ENCODE results near the gene ELF1. TPM values are rescaled to one million over a fixed set of nuclear protein-coding genes. Genes with fewer than 3 reads are reported as not detected.

ELF1 gene
- total and polyA plus RNA-seq, 9 donors, result 21.7 to 39.5 (median 28.7) TPM

GRCh38 chr13:40971321-40971720 lies 47.8 kb downstream of the ELF1 start:
- Histone ChIP-seq H3K36me3 (ENCODE audit: control insufficient read depth, insufficient read depth, low read length) (no peaks in the 10 kb centered on the region), H3K27me3 (ENCODE audit: control insufficient read depth, insufficient read depth, low read length) (no peaks in the 10 kb centered on the region), H3K4me1 (ENCODE audit: control insufficient read depth, insufficient read depth, low read length) (peaks cover 2% of the 10 kb centered on the region), H3K27ac (ENCODE audit: low read length) (no peak overlapping the region), H3K9me3 (replicated peaks; ENCODE audit: control insufficient read depth, low read depth, low read length) (no peaks in the 10 kb centered on the region), H3K4me3 (ENCODE audit: low read length) (no peak overlapping the region)
- no peak for DNase-seq
- WGBS (ENCODE audit: insufficient coverage), result 100% methylated on average over 1 of the region's 4 CpGs

GRCh38 chr13:40970803-40971202 lies 48.3 kb downstream of the ELF1 start:
- H3K9me3 ChIP-seq (replicated peaks; ENCODE audit: control insufficient read depth, low read depth, low read length), result no peaks in the 10 kb centered on the region
- WGBS (ENCODE audit: insufficient coverage), result no CpG with 5 or more reads among the region's 4 CpGs
- H3K27me3 ChIP-seq (ENCODE audit: control insufficient read depth, insufficient read depth, low read length), result no peaks in the 10 kb centered on the region
- H3K36me3 ChIP-seq (ENCODE audit: control insufficient read depth, insufficient read depth, low read length), result no peaks in the 10 kb centered on the region
- H3K4me3 ChIP-seq (ENCODE audit: low read length), result no peak overlapping the region
- H3K27ac ChIP-seq (ENCODE audit: low read length), result no peak overlapping the region
- no peak for DNase-seq
- peaks cover 2% of the 10 kb centered on the region for H3K4me1 ChIP-seq (ENCODE audit: control insufficient read depth, insufficient read depth, low read length)

- H3K9me3 ChIP-seq (replicated peaks; ENCODE audit: control insufficient read depth, low read depth, low read length), result no peaks in the 10 kb centered on the region
- H3K4me1 ChIP-seq (ENCODE audit: control insufficient read depth, insufficient read depth, low read length), result no peaks in the 10 kb centered on the region
- DNase-seq, result no peak
- no CpG with 5 or more reads among the region's 4 CpGs for WGBS (ENCODE audit: insufficient coverage)
- no peaks in the 10 kb centered on the region for H3K36me3 ChIP-seq (ENCODE audit: control insufficient read depth, insufficient read depth, low read length)
- no peak overlapping the region for H3K4me3 ChIP-seq (ENCODE audit: low read length)
- H3K27ac ChIP-seq (ENCODE audit: low read length), result no peak overlapping the region
- no peaks in the 10 kb centered on the region for H3K27me3 ChIP-seq (ENCODE audit: control insufficient read depth, insufficient read depth, low read length)
Measured at GRCh38 chr13:40969169-40969901, 49.8 kb downstream of the ELF1 start.

GRCh38 chr13:40968416-40969000 lies 50.6 kb downstream of the ELF1 start:
- Histone ChIP-seq H3K4me1 (ENCODE audit: control insufficient read depth, insufficient read depth, low read length) (no peaks in the 10 kb centered on the region), H3K27ac (ENCODE audit: low read length) (no peak overlapping the region), H3K36me3 (ENCODE audit: control insufficient read depth, insufficient read depth, low read length) (no peaks in the 10 kb centered on the region), H3K27me3 (ENCODE audit: control insufficient read depth, insufficient read depth, low read length) (no peaks in the 10 kb centered on the region), H3K4me3 (ENCODE audit: low read length) (no peak overlapping the region), H3K9me3 (replicated peaks; ENCODE audit: control insufficient read depth, low read depth, low read length) (no peaks in the 10 kb centered on the region)
- WGBS (ENCODE audit: insufficient coverage), result no CpG with 5 or more reads among the region's 2 CpGs
- DNase-seq, result no peak

GRCh38 chr13:40966298-40966697 lies 52.8 kb downstream of the ELF1 start:
- Histone ChIP-seq H3K27ac (ENCODE audit: low read length) (no peak overlapping the region), H3K4me1 (ENCODE audit: control insufficient read depth, insufficient read depth, low read length) (no peaks in the 10 kb centered on the region), H3K36me3 (ENCODE audit: control insufficient read depth, insufficient read depth, low read length) (no peaks in the 10 kb centered on the region), H3K9me3 (replicated peaks; ENCODE audit: control insufficient read depth, low read depth, low read length) (no peaks in the 10 kb centered on the region), H3K27me3 (ENCODE audit: control insufficient read depth, insufficient read depth, low read length) (no peaks in the 10 kb centered on the region), H3K4me3 (ENCODE audit: low read length) (no peak overlapping the region)
- no CpG with 5 or more reads among the region's 3 CpGs for WGBS (ENCODE audit: insufficient coverage)
- DNase-seq, result peak; percentile 66

GRCh38 chr13:40963927-40964326 lies 55.2 kb downstream of the ELF1 start:
- Histone ChIP-seq H3K4me3 (ENCODE audit: low read length) (no peak overlapping the region), H3K9me3 (replicated peaks; ENCODE audit: control insufficient read depth, low read depth, low read length) (no peaks in the 10 kb centered on the region), H3K27me3 (ENCODE audit: control insufficient read depth, insufficient read depth, low read length) (no peaks in the 10 kb centered on the region), H3K36me3 (ENCODE audit: control insufficient read depth, insufficient read depth, low read length) (no peaks in the 10 kb centered on the region), H3K4me1 (ENCODE audit: control insufficient read depth, insufficient read depth, low read length) (no peaks in the 10 kb centered on the region), H3K27ac (ENCODE audit: low read length) (no peak overlapping the region)
- no peak for DNase-seq
- whole genome bisulfite sequencing (ENCODE audit: insufficient coverage), result 80% methylated on average over 1 of the region's 1 CpG

GRCh38 chr13:40961826-40962225 lies 57.3 kb downstream of the ELF1 start:
- Histone ChIP-seq H3K4me1 (ENCODE audit: control insufficient read depth, insufficient read depth, low read length) (no peaks in the 10 kb centered on the region), H3K4me3 (ENCODE audit: low read length) (no peak overlapping the region), H3K9me3 (replicated peaks; ENCODE audit: control insufficient read depth, low read depth, low read length) (no peaks in the 10 kb centered on the region), H3K27me3 (ENCODE audit: control insufficient read depth, insufficient read depth, low read length) (no peaks in the 10 kb centered on the region), H3K27ac (ENCODE audit: low read length) (no peak overlapping the region), H3K36me3 (ENCODE audit: control insufficient read depth, insufficient read depth, low read length) (peaks cover 12% of the 10 kb centered on the region)
- no peak for DNase-seq
- no CpG with 5 or more reads among the region's 1 CpG for WGBS (ENCODE audit: insufficient coverage)

GRCh38 chr13:40961214-40961613 lies 57.9 kb downstream of the ELF1 start:
- H3K36me3 ChIP-seq (ENCODE audit: control insufficient read depth, insufficient read depth, low read length), result peaks cover 12% of the 10 kb centered on the region
- H3K27me3 ChIP-seq (ENCODE audit: control insufficient read depth, insufficient read depth, low read length), result no peaks in the 10 kb centered on the region
- no CpG with 5 or more reads among the region's 3 CpGs for WGBS (ENCODE audit: insufficient coverage)
- H3K4me1 ChIP-seq (ENCODE audit: control insufficient read depth, insufficient read depth, low read length), result no peaks in the 10 kb centered on the region
- no peaks in the 10 kb centered on the region for H3K9me3 ChIP-seq (replicated peaks; ENCODE audit: control insufficient read depth, low read depth, low read length)
- H3K4me3 ChIP-seq (ENCODE audit: low read length), result no peak overlapping the region
- peak overlapping the region; percentile 1 for H3K27ac ChIP-seq (ENCODE audit: low read length)
- no peak for DNase-seq

GRCh38 chr13:40960716-40961115 lies 58.4 kb downstream of the ELF1 start:
- Histone ChIP-seq H3K4me1 (ENCODE audit: control insufficient read depth, insufficient read depth, low read length) (no peaks in the 10 kb centered on the region), H3K27me3 (ENCODE audit: control insufficient read depth, insufficient read depth, low read length) (no peaks in the 10 kb centered on the region), H3K9me3 (replicated peaks; ENCODE audit: control insufficient read depth, low read depth, low read length) (no peaks in the 10 kb centered on the region), H3K4me3 (ENCODE audit: low read length) (no peak overlapping the region), H3K27ac (ENCODE audit: low read length) (no peak overlapping the region), H3K36me3 (ENCODE audit: control insufficient read depth, insufficient read depth, low read length) (peaks cover 12% of the 10 kb centered on the region)
- DNase-seq, result no peak
- WGBS (ENCODE audit: insufficient coverage), result no CpG with 5 or more reads among the region's 3 CpGs

- peaks cover 12% of the 10 kb centered on the region for H3K36me3 ChIP-seq (ENCODE audit: control insufficient read depth, insufficient read depth, low read length)
- DNase-seq, result no peak
- no CpG with 5 or more reads among the region's 5 CpGs for WGBS (ENCODE audit: insufficient coverage)
- no peaks in the 10 kb centered on the region for H3K4me1 ChIP-seq (ENCODE audit: control insufficient read depth, insufficient read depth, low read length)
- no peak overlapping the region for H3K4me3 ChIP-seq (ENCODE audit: low read length)
- H3K9me3 ChIP-seq (replicated peaks; ENCODE audit: control insufficient read depth, low read depth, low read length), result no peaks in the 10 kb centered on the region
- H3K27ac ChIP-seq (ENCODE audit: low read length), result no peak overlapping the region
- no peaks in the 10 kb centered on the region for H3K27me3 ChIP-seq (ENCODE audit: control insufficient read depth, insufficient read depth, low read length)
Measured at GRCh38 chr13:40958655-40959054, 60.5 kb downstream of the ELF1 start.

Measured in muscle of leg (tissue), 11 donors.